ENCODE measurements around the gene IPO13.
A peak's percentile ranks its signal among the peaks of the same experiment; 100 is the strongest.

Gene IPO13

GRCh38 chr1:43969746-43970466 lies 23.2 kb downstream of the IPO13 start, which contains the start of gene DPH2:
Gene DPH2 (plus strand): TSS chr1:43970010. CDS start chr1:43970176, 166 bp downstream.
- Mint-ChIP-seq H3K4me3 (peak within 1 kb of the TSS; percentile 99), H3K4me1 (ENCODE audit: low read depth) (peaks cover 35% of the 10 kb centered on the region), H3K27ac (peak within 1 kb of the TSS; percentile 97), H3K9me3 (no peaks in the 10 kb centered on the region), H3K36me3 (ENCODE audit: low read depth) (peaks cover 64% of the 10 kb centered on the region), H3K27me3 (no peaks in the 10 kb centered on the region)
- DNase-seq, result peak; percentile 95

- H3K36me3 Mint-ChIP-seq (ENCODE audit: low read depth), result peaks cover 68% of the 10 kb centered on the region
- peak overlapping the region; percentile 97 for H3K27ac Mint-ChIP-seq
- peaks cover 35% of the 10 kb centered on the region for H3K4me1 Mint-ChIP-seq (ENCODE audit: low read depth)
- no peaks in the 10 kb centered on the region for H3K27me3 Mint-ChIP-seq
- H3K9me3 Mint-ChIP-seq, result no peaks in the 10 kb centered on the region
- peak overlapping the region; percentile 99 for H3K4me3 Mint-ChIP-seq
- no peak for DNase-seq
Measured at GRCh38 chr1:43970502-43970901, 23.8 kb downstream of the IPO13 start.

- H3K4me3 Mint-ChIP-seq, result peak overlapping the region; percentile 99
- no peaks in the 10 kb centered on the region for H3K9me3 Mint-ChIP-seq
- DNase-seq, result no peak
- H3K27ac Mint-ChIP-seq, result peak overlapping the region; percentile 97
- peaks cover 37% of the 10 kb centered on the region for H3K4me1 Mint-ChIP-seq (ENCODE audit: low read depth)
- no peaks in the 10 kb centered on the region for H3K27me3 Mint-ChIP-seq
- H3K36me3 Mint-ChIP-seq (ENCODE audit: low read depth), result peaks cover 72% of the 10 kb centered on the region
Measured at GRCh38 chr1:43970911-43971310, 24.2 kb downstream of the IPO13 start.

- H3K27me3 Mint-ChIP-seq, result no peaks in the 10 kb centered on the region
- peaks cover 75% of the 10 kb centered on the region for H3K36me3 Mint-ChIP-seq (ENCODE audit: low read depth)
- H3K27ac Mint-ChIP-seq, result no peak overlapping the region
- H3K4me1 Mint-ChIP-seq (ENCODE audit: low read depth), result peaks cover 43% of the 10 kb centered on the region
- H3K4me3 Mint-ChIP-seq, result peak overlapping the region; percentile 99
- no peaks in the 10 kb centered on the region for H3K9me3 Mint-ChIP-seq
- DNase-seq, result no peak
Measured at GRCh38 chr1:43971336-43971980, 24.7 kb downstream of the IPO13 start.

- Mint-ChIP-seq H3K9me3 (no peaks in the 10 kb centered on the region), H3K4me1 (ENCODE audit: low read depth) (peaks cover 66% of the 10 kb centered on the region), H3K27ac (peak overlapping the region; percentile 93), H3K4me3 (peak overlapping the region; percentile 90), H3K27me3 (no peaks in the 10 kb centered on the region), H3K36me3 (ENCODE audit: low read depth) (peaks cover 83% of the 10 kb centered on the region)
- no peak for DNase-seq
Measured at GRCh38 chr1:43973981-43974442, 27.3 kb downstream of the IPO13 start.

GRCh38 chr1:43974443-43975248 lies 27.9 kb downstream of the IPO13 start, which contains the start of gene ATP6V0B:
Gene ATP6V0B (plus strand): TSS chr1:43974960. CDS start chr1:43975041, 81 bp downstream.
- Mint-ChIP-seq H3K4me1 (ENCODE audit: low read depth) (peaks cover 62% of the 10 kb centered on the region), H3K9me3 (no peaks in the 10 kb centered on the region), H3K36me3 (ENCODE audit: low read depth) (peaks cover 84% of the 10 kb centered on the region)

DNA sequence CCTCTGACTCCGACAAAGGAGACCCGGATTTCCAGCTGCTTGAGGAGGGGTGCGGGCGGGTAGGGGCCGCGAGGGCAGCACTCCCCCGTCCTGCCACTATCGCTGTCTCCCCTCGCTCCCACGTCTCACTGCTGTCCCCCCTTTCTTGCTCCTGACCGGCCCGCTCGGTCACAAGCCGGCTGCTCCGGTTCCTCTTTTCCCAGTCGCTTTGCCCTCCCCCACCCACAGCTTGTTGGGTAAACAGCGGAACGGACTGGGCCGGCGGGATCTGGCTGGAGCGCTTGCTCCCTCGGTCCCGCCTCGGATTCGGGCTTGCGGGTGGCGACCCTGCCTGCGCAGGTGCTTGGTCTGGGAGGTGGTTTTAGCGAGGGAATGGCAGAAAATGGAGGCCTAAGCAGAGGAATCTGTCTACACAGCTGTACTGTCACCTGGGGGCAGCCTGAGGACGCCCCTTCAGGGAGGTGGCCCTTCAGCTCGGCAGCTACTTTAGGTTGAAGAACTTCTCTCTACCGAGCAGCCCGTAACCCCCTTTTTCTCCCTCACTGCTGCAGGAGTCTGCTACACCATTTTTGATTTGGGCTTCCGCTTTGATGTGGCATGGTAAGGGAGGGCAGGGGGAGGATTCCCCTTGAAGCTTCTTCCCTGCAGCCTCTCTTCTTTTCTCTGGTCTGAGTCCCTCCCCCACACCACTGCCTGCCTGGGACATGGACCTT lies 28.7 kb downstream of the IPO13 start:
- Mint-ChIP-seq H3K36me3 (ENCODE audit: low read depth) (peaks cover 85% of the 10 kb centered on the region), H3K4me1 (ENCODE audit: low read depth) (peaks cover 66% of the 10 kb centered on the region), H3K9me3 (no peaks in the 10 kb centered on the region), H3K27me3 (no peaks in the 10 kb centered on the region), H3K27ac (peak overlapping the region; percentile 93), H3K4me3 (peak overlapping the region; percentile 90)
- no peak for DNase-seq

More at GRCh38 chr1:43974443-43975248, 27.9 kb downstream of the IPO13 start, which contains the start of gene ATP6V0B:
- DNase-seq, result peak; percentile 97
- no peaks in the 10 kb centered on the region for H3K27me3 Mint-ChIP-seq
- peak within 1 kb of the TSS; percentile 90 for H3K4me3 Mint-ChIP-seq
- peak within 1 kb of the TSS; percentile 93 for H3K27ac Mint-ChIP-seq

DNA sequence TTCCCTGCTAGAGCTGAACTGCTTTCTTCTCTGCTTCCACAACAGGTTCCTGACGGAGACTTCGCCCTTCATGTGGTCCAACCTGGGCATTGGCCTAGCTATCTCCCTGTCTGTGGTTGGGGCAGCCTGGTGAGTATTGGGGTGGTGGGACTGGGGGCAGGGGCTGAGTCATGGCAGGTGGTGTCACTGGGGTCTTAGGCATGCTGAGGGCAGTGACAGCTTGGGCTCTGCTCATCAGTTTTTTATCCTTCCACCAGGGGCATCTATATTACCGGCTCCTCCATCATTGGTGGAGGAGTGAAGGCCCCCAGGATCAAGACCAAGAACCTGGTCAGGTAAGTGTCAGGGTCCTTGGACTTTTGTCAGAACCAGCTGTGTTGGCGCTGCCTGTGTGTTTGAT lies 29.3 kb downstream of the IPO13 start:
- H3K9me3 Mint-ChIP-seq, result no peaks in the 10 kb centered on the region
- DNase-seq, result no peak
- peak overlapping the region; percentile 93 for H3K27ac Mint-ChIP-seq
- peaks cover 83% of the 10 kb centered on the region for H3K36me3 Mint-ChIP-seq (ENCODE audit: low read depth)
- peaks cover 66% of the 10 kb centered on the region for H3K4me1 Mint-ChIP-seq (ENCODE audit: low read depth)
- H3K4me3 Mint-ChIP-seq, result peak overlapping the region; percentile 90
- no peaks in the 10 kb centered on the region for H3K27me3 Mint-ChIP-seq

GRCh38 chr1:43976890-43977289 lies 30.1 kb downstream of the IPO13 start:
- Mint-ChIP-seq H3K27me3 (no peaks in the 10 kb centered on the region), H3K4me3 (peak overlapping the region; percentile 90), H3K27ac (peak overlapping the region; percentile 27), H3K36me3 (ENCODE audit: low read depth) (peaks cover 83% of the 10 kb centered on the region), H3K9me3 (no peaks in the 10 kb centered on the region), H3K4me1 (ENCODE audit: low read depth) (peaks cover 63% of the 10 kb centered on the region)
- no peak for DNase-seq

DNA sequence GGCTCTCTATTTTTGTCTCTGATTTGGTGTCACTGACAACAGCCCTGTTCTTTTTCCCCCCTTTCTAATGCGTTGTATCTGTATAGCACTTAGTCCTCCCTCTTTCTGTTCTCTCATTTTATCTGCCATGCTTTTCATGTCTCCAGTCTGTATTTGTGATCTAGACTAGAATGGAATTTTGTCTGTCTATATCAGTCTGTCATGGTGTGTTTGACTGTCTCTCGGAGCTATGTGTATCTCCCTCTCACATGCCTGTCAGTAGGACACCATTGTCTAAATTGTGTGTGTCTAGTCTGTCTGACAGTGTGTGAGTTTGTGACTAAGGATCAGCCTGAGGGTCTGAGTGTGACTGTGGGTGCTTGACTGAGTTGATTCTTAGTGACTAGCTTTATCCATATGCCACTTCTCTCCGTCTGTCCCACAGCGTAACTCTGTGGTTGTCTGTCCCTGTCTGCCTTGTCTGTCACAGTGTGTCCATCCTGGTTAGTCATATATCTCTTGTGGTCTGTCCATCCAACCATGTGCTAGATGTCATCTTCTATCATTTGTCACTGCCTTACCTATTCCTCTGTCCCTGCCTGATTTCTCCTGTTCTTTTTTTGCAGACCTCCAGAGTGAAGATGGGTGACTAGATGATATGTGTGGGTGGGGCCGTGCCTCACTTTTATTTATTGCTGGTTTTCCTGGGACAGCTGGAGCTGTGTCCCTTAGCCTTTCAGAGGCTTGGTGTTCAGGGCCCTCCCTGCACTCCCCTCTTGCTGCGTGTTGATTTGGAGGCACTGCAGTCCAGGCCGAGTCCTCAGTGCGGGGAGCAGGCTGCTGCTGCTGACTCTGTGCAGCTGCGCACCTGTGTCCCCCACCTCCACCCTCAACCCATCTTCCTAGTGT lies 30.9 kb downstream of the IPO13 start:
- Mint-ChIP-seq H3K27ac (peak overlapping the region; percentile 2), H3K4me1 (ENCODE audit: low read depth) (peaks cover 62% of the 10 kb centered on the region), H3K36me3 (ENCODE audit: low read depth) (peaks cover 81% of the 10 kb centered on the region), H3K27me3 (no peaks in the 10 kb centered on the region), H3K4me3 (peak overlapping the region; percentile 90), H3K9me3 (no peaks in the 10 kb centered on the region)
- no peak for DNase-seq

DNA sequence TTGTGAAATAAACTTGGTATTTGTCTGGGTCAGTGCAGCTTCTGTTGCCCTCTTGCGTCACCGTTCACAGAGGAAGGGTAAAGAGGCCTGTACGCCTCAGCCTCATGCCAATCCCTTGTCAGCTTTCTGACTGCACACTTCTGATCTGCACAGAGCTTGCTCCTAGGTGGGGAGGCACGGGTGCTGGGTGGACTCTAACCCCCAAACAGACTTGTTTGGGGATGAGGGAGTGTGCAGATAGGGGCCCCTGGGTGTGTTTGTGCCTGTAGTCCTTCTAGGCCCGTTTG lies 31.5 kb downstream of the IPO13 start:
- Mint-ChIP-seq H3K4me1 (ENCODE audit: low read depth) (peaks cover 58% of the 10 kb centered on the region), H3K36me3 (ENCODE audit: low read depth) (peaks cover 81% of the 10 kb centered on the region), H3K27me3 (no peaks in the 10 kb centered on the region), H3K9me3 (no peaks in the 10 kb centered on the region), H3K27ac (no peak overlapping the region), H3K4me3 (peak overlapping the region; percentile 90)
- DNase-seq, result no peak

- H3K9me3 Mint-ChIP-seq, result no peaks in the 10 kb centered on the region
- peak within 1 kb of the TSS; percentile 91 for H3K4me3 Mint-ChIP-seq
- peaks cover 80% of the 10 kb centered on the region for H3K36me3 Mint-ChIP-seq (ENCODE audit: low read depth)
- H3K27ac Mint-ChIP-seq, result peak within 1 kb of the TSS; percentile 89
- H3K4me1 Mint-ChIP-seq (ENCODE audit: low read depth), result peaks cover 53% of the 10 kb centered on the region
- peak; percentile 71 for DNase-seq
- no peaks in the 10 kb centered on the region for H3K27me3 Mint-ChIP-seq
Measured at GRCh38 chr1:43978551-43979260, 32.0 kb downstream of the IPO13 start, which contains the start of gene B4GALT2. Gene B4GALT2 (plus strand): TSS chr1:43979210. CDS start chr1:43981161, 1,951 bp downstream.

DNA sequence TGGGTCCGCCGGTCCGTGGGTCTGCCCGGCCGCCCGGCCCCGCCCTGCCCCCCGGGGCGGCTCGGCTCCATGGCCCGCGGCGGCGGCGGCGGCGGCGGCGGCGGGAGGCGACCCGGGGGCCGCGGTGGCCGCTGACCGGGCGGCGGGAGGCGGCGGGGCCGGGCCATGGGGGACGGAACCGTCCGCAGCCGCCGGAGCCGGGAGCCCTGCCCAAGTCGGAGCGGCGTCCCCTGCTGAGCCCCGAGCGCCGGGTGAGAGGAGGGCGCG lies 32.4 kb downstream of the IPO13 start:
- no peaks in the 10 kb centered on the region for H3K27me3 Mint-ChIP-seq
- H3K4me3 Mint-ChIP-seq, result no peak overlapping the region
- DNase-seq, result no peak
- H3K4me1 Mint-ChIP-seq (ENCODE audit: low read depth), result peaks cover 48% of the 10 kb centered on the region
- no peaks in the 10 kb centered on the region for H3K9me3 Mint-ChIP-seq
- peaks cover 80% of the 10 kb centered on the region for H3K36me3 Mint-ChIP-seq (ENCODE audit: low read depth)
- H3K27ac Mint-ChIP-seq, result no peak overlapping the region
